T follicular helper cell (primary cell): ENCODE measurements around the gene ANAPC4.

Source experiments
- DNase-seq: peaks from one replicate; pipeline ENCODE4 v3.0.0-alpha.2; 2020; ENCODE audit warnings: low read depth

The ANAPC4 gene

DNA sequence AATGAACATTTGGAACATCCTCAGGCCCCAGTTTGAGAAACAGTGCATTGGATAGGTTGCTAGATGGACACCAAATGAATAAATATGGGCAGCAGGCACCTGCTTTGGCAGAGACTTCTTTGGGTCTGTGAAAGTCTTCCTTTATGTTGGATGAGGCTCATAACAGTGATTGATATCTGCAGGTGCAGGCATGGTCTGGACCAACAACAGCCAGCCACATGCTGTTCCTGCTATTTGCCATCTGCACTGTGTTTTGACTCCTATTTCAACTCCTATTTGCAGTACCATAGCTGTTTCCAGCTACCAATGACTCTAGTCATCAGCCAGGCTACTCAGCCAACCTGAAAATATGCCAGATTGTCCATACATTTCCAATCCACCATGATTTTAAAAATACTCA, 60.9 kb downstream of the ANAPC4 start:
- no peak for DNase-seq

DNA sequence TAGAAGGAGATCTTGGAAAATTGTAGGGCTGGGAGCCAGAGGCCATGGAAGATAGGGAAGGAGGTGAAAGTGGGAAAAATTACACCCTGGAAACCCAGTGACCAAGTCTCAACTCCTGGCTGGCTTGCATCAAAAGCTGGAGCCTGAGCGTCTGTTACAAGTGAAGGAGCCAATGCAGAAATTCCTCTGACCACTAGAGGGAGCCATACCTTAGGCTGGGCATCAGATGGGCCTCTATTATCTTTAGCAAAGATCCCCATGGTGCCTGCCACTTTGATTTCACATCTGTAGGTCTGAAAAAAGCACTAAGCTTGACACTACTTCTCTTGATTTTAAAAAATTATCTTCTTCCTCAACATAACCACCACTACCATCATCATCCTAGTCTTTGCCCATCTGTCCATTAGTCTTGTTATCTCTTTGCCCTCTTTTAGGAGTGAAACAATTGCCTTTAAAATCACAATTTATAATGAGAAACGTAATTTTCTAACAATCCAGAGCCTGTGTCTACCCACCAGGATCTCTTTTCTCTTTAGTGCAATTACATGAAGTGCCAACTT, 62.9 kb downstream of the ANAPC4 start:
- peak; percentile 11 for DNase-seq

DNA sequence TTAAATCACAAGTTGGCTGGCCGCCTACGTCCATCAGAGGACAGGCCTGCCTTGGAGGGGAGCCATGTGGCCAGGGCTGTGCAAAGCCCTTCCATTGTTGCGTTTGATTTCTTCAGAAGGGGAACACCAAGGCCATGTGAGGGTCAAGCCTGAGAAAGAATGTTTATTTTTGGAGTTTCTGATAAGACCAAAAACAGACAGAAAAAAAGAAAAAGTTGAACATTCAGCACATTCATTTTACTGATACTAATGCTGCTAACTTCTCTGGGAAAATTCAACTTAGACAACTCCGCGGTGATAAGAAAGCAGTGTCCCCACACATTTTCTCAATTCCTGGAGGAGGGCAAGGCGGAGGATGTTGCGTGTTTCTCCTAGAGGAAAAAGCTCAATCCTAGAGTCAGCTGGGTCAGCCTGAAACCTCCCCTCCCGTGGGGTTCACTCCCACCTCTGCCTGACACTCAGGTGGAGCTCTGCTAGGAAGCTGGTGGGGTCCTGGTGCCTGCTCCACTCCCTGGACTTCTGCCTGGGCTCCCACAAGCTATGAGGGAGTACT, 63.5 kb downstream of the ANAPC4 start:
- no peak for DNase-seq

DNA sequence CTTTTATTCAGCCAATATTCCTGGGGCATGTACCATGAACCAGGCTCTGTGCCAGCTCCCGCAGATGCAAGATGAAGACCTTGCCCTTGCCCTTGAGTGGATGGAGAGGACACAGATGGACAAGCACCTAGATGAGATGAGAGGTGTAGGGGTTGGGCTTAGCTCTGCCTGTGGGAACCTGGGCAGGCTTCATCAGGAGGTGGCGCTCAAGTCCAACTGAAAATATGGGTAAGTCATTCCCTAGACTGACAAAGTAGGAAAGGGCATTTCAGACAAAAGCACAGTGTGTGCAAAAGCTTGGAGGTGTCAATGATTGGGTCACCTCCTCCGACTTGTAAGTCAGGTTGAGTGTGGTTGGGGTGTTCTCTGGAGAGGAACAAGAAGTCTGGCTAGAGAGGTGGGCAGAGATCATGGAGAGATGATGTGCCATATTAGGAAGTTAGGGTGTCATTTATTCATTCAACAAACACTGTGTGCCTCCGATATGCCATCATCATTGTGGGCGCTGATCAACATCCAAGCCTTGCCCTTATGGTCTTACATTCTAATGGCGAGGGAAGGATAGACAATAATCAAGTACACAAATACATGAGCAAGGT, 64.6 kb downstream of the ANAPC4 start:
- DNase-seq, result no peak

DNA sequence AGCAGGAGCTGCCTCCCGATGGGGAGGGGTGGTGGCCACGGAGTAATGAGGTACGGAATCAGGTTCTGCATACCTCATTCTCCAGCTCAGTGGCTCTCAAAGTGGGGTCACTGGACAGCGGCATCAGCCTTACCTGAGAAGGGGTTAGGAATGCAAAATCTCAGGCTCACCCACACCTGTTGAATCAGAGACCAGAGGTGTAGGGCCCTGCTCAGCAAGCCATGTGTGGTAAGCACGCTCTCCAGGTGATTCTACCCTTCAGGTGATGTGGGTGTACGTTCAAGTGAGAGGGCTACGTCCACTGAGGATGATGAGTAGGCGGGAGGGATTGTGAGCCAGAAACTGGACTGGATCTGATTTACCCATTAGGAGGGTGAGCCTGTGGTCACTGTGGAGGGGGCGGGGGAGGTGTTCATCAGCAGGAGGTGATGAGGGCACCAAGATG, 65.8 kb downstream of the ANAPC4 start:
- no peak for DNase-seq

DNA sequence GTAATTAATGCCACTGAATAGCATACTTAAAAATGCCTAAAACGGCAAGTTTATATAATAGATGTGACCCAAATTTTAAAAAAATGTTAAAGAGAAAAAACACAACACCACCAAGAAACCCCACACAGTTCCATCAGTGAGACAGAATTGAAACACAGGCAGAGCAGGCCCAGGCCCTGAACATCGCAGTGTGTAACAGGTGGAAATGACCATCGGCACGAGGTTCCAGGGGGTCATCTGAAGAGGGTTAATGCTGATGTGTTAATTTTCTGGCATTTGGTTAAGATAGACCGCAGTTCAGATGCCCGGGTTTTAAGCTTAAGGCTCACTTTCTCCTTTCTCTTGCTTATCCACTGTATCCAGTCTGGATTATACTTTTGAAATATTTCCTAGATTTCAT, 66.8 kb downstream of the ANAPC4 start:
- DNase-seq, result no peak

DNA sequence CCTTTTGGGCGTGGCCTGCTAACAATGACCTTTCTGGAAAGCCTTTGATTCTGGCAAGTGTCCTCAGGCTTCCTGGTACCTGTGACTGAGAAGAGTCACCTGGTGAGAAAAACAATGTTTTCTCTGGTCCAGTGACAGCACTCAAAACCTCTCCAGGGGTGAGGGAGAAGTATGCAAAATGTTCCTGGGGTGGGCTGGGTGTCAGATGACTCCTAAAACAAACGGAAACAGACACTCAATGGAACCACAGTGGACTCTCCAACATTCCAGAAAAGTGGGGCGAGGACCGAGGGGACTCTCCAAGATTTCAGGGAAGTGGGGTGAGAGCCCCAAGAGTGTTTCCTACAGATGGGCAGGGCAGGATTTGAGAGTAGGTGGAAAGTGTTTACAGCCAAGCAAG, 69.5 kb downstream of the ANAPC4 start:
- no peak for DNase-seq

DNA sequence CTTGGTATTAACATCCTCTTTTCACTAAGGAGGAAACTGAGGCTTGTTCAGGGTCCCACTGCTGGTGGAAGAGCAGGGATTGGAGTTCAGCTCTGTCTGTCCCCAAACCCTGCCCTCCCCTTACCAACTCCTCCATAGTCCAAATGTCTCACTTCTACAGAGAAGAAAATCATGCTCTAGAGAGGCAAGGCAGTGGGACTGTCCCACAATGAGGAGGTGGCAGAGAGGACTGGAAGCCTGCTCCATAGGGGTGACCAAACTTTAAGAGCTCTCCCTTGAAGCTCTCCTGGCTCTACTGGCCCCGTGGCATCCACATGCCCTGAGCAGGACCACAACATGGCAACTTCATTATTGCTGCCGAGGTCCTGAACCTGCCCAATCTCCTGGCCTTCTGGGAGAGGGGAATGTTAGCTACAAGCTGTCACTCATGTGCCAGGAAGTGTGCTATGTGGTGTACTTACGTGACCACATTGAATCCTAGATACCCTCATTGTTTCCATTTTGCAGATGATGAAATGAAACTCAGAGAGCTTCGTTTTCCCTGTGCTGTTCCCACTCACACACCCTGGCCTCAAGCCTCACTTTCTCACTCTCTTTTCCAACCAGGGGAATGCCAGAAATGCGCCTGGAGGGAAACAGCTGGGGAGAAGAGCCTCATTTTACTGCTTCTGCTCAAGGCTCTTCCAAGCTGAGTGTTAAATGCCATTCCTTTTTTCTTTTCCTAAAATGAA, 71.5 kb downstream of the ANAPC4 start:
- no peak for DNase-seq

DNA sequence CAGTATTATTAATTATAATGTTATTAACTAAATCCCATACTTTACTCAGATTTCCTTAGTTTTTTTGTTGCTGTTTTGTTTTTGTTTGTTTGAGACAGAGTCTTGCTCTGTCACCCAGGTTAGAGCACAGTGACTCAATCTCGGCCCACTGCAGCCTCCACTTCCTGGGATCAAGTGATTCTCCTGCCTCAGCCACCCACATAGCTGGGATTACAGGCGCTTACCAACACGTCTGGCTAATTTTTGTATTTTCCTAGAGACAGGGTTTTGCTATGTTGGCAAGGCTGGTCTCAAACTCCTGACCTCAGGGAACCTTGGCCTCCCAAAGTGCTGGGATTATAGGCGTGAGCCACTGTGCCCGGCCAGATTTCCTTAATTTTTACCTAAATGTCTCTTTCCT, 72.2 kb downstream of the ANAPC4 start:
- DNase-seq, result no peak

DNA sequence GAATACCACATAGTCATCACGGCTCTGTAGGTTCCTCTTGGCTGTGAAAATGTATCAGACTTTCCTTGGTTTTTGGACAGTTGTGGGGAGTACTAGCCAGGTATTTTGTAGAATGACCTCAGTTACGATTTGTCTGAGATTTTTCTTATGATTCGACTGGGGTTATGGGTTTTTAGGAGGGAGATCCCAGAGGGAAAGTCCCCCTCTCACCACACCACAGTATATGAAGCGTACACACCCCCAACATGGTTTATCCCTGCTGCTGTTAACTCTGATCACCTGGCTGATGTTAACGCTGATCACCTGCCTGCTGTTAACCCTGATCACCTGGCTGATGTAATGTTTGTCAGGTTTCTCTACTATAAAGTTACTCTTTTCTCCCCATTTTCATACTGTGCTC, 72.6 kb downstream of the ANAPC4 start:
- no peak for DNase-seq

DNA sequence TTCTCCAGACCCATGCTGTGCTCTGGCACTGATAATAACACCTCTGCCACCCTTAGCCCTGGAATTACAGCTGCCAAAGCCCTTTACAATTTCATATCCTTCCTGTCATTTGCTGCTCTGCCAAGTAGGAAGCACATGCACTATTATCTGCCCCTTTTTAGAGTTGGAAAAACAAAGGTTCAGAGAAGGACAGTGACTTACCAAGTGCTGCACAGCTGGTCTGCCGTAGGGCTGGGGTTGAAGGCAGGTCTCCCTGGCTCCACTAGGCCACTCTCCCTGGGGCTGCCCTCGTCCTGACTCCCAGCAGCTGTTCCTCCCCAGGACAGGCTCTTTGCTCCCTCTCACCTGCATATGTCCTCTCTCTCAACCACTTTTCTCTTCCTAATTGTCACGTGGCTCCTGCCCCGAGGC, 73.4 kb downstream of the ANAPC4 start:
- DNase-seq, result no peak

DNA sequence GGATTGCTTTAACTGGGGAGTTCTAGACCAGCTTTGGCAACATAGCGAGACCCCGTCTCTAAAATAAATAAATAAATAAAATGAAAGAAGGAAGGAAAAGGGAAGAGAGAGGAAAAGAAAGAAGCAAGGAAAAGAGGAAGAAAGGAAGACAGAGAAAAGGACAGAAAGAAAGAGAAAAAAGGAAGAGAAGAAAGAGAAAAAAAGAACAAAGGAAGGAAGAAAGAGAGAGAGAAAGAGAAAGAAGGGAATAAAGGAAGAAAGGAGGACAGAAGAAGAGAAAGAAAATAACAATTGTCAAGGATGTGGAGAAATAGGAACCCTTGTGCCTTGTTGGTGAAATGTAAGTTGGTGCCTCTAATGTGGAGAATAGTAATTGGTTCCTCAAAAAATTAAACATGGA, 74.6 kb downstream of the ANAPC4 start:
- DNase-seq, result no peak

DNA sequence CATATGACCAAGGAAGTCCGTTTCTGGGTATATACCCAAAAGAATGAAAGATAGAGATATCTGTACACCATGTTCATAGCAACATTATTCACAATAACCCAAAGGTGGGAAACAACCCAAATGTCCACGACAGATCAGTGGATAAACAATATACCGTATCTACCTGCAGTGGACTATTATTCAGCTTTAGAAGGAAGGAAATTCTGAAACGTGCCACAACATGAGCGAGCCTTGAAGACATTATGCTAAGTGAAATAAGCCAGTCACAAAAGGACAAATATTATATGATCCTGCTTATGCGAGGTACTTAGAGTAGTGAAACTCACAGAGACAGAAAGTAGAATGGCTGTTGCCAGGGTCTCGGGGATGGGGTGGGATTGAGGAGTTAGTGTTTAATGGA, 75.0 kb downstream of the ANAPC4 start:
- DNase-seq, result no peak

DNA sequence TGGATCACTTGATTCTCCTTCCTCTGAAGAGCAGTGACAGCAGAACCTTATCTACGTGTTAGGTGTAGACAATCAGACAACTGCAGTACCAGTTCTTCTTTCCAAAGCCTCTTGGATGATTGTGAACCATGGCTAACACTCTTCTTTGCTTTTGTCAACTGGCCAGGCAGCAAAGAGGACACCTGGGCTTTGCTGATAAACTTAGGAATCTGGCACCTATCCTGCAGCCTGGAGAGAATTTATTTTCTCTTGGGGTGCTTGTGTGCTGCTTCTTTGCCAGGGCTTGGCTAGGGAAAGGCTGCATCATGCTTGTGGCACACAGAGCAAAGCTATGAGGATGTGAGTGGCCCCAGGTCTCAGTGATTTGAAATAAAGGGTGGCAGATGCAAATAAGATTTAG, 77.4 kb downstream of the ANAPC4 start:
- no peak for DNase-seq

DNA sequence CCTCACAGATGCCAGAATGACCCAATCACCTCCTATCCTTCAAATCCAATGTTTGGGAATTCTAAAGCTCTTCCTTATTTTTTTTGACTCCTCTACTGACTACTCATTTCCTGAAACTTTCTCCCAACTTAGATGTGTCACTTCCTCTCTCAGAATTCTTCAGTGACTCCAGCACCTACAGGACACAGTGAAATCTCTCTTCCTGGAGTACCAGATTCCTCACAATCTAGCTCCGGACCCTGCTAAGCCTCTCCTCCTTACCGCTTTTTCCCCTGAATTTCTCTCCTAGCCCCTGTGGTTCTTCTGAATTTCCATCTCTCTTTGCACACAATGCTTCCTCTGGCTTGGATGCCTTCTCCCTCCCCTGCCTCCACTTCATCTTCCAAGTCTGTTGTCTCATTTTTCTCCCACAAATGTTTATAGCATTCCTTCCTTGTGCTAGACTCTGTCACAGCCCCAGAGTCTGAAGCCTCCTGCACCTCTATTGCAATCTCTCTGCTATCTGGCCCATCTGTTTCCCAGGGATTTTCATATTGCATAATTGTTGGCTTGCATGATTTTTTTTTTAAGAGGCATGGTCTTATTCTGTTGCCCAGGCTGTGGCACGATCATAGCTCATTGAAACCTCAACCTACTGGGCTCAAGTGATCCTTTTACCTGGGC, 80.1 kb downstream of the ANAPC4 start:
- no peak for DNase-seq

DNA sequence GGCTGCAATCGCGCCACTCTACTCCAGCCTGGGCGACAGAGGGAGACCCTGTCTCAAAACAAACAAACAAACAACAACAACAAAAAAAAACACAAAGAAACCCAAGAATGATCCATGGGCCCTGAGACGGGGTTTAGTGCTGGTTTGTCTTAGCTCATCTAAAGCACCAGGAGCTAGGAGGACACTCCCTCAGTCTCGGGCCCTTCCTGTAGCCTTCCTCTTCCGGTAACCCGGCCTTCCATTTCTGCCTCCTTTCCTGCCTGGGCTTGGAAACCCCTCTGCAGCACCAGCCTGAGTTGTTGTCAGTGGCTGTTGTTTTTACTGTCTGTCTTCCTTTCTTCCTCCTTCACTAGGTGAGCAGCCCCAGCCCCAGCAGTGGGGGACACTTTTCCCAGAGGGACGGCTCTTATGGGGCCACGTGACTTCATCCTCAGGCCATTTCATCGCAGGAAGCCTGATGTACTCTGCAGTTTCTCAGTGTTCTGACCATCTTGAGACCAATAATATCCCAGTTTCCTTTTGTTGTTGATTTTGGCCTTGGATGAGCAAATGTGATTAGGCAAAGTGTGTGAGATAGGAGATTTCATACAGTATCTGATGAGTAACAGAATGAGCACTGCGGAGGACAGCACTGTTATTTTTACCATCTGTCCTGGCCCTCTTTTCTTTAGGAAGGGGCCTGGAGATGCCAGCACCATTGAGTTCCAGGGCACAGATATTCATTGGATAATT, 90.1 kb downstream of the ANAPC4 start:
- DNase-seq, result no peak

DNA sequence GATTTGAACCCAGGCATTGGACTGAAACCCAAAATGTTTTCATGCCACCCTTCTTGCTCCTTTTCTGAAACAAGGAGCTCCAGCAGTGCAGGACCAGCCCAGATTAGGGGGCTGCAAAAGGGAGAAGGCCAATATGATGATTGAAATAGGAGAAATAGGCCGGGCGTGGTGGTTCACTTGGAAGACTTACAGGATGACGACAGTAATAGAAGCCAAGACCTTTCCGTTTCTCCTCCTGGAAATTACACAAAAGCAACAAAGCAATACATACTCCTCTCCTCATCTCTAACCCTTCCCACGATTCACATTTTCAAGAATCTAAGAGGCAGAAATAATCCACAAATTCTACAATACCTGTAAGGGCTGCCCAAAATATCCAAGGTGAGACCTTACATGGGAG, 90.8 kb downstream of the ANAPC4 start:
- DNase-seq, result no peak
